CD8-positive, alpha-beta memory T cell (primary cell): ENCODE data around the gene PCNX2. TPM values are rescaled to one million over a fixed set of nuclear protein-coding genes. Genes with fewer than 3 reads are reported as not detected.

Experiments used
- CTCF ChIA-PET: fragments of 350-600 bp; sonication (Branson Sonifier 250); formaldehyde crosslinking; loops from one replicate; lab custom pipeline; 2021; ENCODE audit warnings: antibody characterized with exemption; lab: Charles Lee
- POLR2A ChIA-PET: fragments of 350-600 bp; sonication (Branson Sonifier 250); formaldehyde crosslinking; loops from one replicate; lab custom pipeline; 2021; ENCODE audit warnings: antibody characterized with exemption; lab: Charles Lee
- DNase-seq, 5 donors: peaks; one replicate each; pipeline versions ENCODE4 v3.0.0 to v3.0.0-alpha.2; 2020 to 2022; ENCODE audit warnings: mixed read lengths in 1 of 5
- H3K27ac ChIP-seq: one replicate; pipeline ENCODE4 v1.7.0; 2013; ENCODE audit warnings: low read depth, mild to moderate bottlenecking, low read length, moderate library complexity
- H3K27me3 ChIP-seq: 2 replicates; pipeline ENCODE4 v1.7.0; 2013; ENCODE audit warnings: low read length, mild to moderate bottlenecking; ENCODE audit not compliant: insufficient read depth, poor library complexity, severe bottlenecking
- H3K36me3 ChIP-seq: 2 replicates; pipeline ENCODE4 v1.7.0; 2013; ENCODE audit warnings: mild to moderate bottlenecking, low read length, moderate library complexity; ENCODE audit not compliant: insufficient read depth
- H3K4me1 ChIP-seq: 2 replicates; pipeline ENCODE4 v1.7.0; 2013; ENCODE audit warnings: mild to moderate bottlenecking, low read length, moderate library complexity; ENCODE audit not compliant: insufficient read depth
- H3K4me3 ChIP-seq: 2 replicates; pipeline ENCODE4 v1.7.0; 2013; ENCODE audit warnings: mild to moderate bottlenecking, low read length
- H3K9me3 ChIP-seq: 2 replicates; pipeline ENCODE4 v1.7.0; 2013; ENCODE audit warnings: mild to moderate bottlenecking, low read length
- H3K27ac Mint-ChIP-seq, 8 donors: one replicate each; pipeline ENCODE4 v1.8.0; 2020 to 2021; ENCODE audit warnings: mixed read lengths in 8 of 8, mild to moderate bottlenecking in 6 of 8, inconsistent platforms in 3 of 8, moderate library complexity in 3 of 8
- H3K27me3 Mint-ChIP-seq, 2 donors: one replicate each; pipeline ENCODE4 v1.8.0; 2020 to 2021; ENCODE audit warnings: mixed read lengths in 2 of 2, mild to moderate bottlenecking in 1 of 2, moderate library complexity in 1 of 2
- H3K36me3 Mint-ChIP-seq, 3 donors: one replicate each; pipeline ENCODE4 v1.8.0; 2020 to 2021; ENCODE audit warnings: mixed read lengths in 3 of 3, inconsistent platforms in 1 of 3, mild to moderate bottlenecking in 1 of 3
- H3K4me1 Mint-ChIP-seq, 3 donors: one replicate each; pipeline ENCODE4 v1.8.0; 2020 to 2021; ENCODE audit warnings: mixed read lengths in 3 of 3, inconsistent platforms in 1 of 3, mild to moderate bottlenecking in 1 of 3
- H3K4me3 Mint-ChIP-seq, 7 donors: one replicate each; pipeline ENCODE4 v1.8.0; 2020 to 2021; ENCODE audit warnings: mixed read lengths in 7 of 7, mild to moderate bottlenecking in 6 of 7, moderate library complexity in 4 of 7, inconsistent platforms in 2 of 7
- H3K9me3 Mint-ChIP-seq, 5 donors: one replicate each; pipeline ENCODE4 v1.8.0; 2020 to 2022; ENCODE audit warnings: mixed read lengths in 5 of 5, mild to moderate bottlenecking in 3 of 5, moderate library complexity in 2 of 5, inconsistent platforms in 1 of 5
- polyA plus RNA-seq: library from polyadenylated mRNA; unstranded; fragments of 300-500 nt; fragmentation: Illumina TruSeq; gene quantifications from one replicate; pipeline ENCODE4 v1.2.3, GENCODE V29; 2021
- total RNA-seq, 2 experiments: library from RNA; stranded (reverse); gene quantifications; one replicate each; pipeline ENCODE4 v1.2.3, GENCODE V29; 2021

The PCNX2 gene
- total and polyA plus RNA-seq, 3 experiments from 2014 or later = 11.7 to 27.3 (median 26.7) TPM

- H3K4me1 Mint-ChIP-seq = no peaks in the 10 kb centered on the region
- CTCF ChIA-PET = no interaction called here
- no peak overlapping the region for H3K27ac Mint-ChIP-seq
- no peaks in the 10 kb centered on the region for H3K27me3 Mint-ChIP-seq
- H3K4me1 ChIP-seq = no peaks in the 10 kb centered on the region
- H3K9me3 Mint-ChIP-seq = no peaks in the 10 kb centered on the region
- peaks cover 12 to 32% (median 19%) of the 10 kb centered on the region in 3 donors for H3K36me3 Mint-ChIP-seq
- no peak overlapping the region for H3K4me3 Mint-ChIP-seq
- no peaks in the 10 kb centered on the region for H3K36me3 ChIP-seq
- no peak overlapping the region for H3K4me3 ChIP-seq
- no peaks in the 10 kb centered on the region for H3K9me3 ChIP-seq
- no peak for DNase-seq
- no peak overlapping the region for H3K27ac ChIP-seq
- H3K27me3 ChIP-seq = no peaks in the 10 kb centered on the region
- POLR2A ChIA-PET = no interaction called here
Measured at GRCh38 chr1:233033361-233033760, 262.2 kb downstream of the PCNX2 start.

- ChIA-PET CTCF (no interaction called here), POLR2A (no interaction called here)
- H3K9me3 Mint-ChIP-seq = no peaks in the 10 kb centered on the region
- no peaks in the 10 kb centered on the region for H3K4me1 Mint-ChIP-seq
- no peaks in the 10 kb centered on the region for H3K27me3 ChIP-seq
- H3K4me3 Mint-ChIP-seq = no peak overlapping the region
- H3K4me1 ChIP-seq = no peaks in the 10 kb centered on the region
- H3K27ac ChIP-seq = no peak overlapping the region
- no peaks in the 10 kb centered on the region for H3K27me3 Mint-ChIP-seq
- peaks cover 11 to 30% (median 19%) of the 10 kb centered on the region in 3 donors for H3K36me3 Mint-ChIP-seq
- no peaks in the 10 kb centered on the region for H3K9me3 ChIP-seq
- no peak overlapping the region for H3K27ac Mint-ChIP-seq
- DNase-seq = no peak
- H3K4me3 ChIP-seq = no peak overlapping the region
- no peaks in the 10 kb centered on the region for H3K36me3 ChIP-seq
Measured at GRCh38 chr1:233032916-233033315, 262.6 kb downstream of the PCNX2 start.

- Histone ChIP-seq H3K27me3 (no peaks in the 10 kb centered on the region), H3K27ac (no peak overlapping the region), H3K9me3 (no peaks in the 10 kb centered on the region), H3K36me3 (no peaks in the 10 kb centered on the region), H3K4me1 (no peaks in the 10 kb centered on the region), H3K4me3 (no peak overlapping the region)
- Mint-ChIP-seq H3K27ac (no peak overlapping the region), H3K9me3 (no peaks in the 10 kb centered on the region), H3K36me3 (peaks cover 9 to 27% (median 19%) of the 10 kb centered on the region in 3 donors), H3K4me3 (no peak overlapping the region), H3K27me3 (no peaks in the 10 kb centered on the region), H3K4me1 (no peaks in the 10 kb centered on the region)
- DNase-seq = no peak
- ChIA-PET POLR2A (no interaction called here), CTCF (no interaction called here)
Measured at GRCh38 chr1:233031521-233031920, 264.0 kb downstream of the PCNX2 start.

GRCh38 chr1:233027046-233027445, 268.5 kb downstream of the PCNX2 start:
- CTCF ChIA-PET = no interaction called here
- POLR2A ChIA-PET = no interaction called here
- H3K4me3 Mint-ChIP-seq = no peak overlapping the region
- Histone ChIP-seq H3K36me3 (no peaks in the 10 kb centered on the region), H3K4me3 (no peak overlapping the region), H3K9me3 (no peaks in the 10 kb centered on the region), H3K27ac (no peak overlapping the region), H3K27me3 (no peaks in the 10 kb centered on the region), H3K4me1 (no peaks in the 10 kb centered on the region)
- no peak overlapping the region for H3K27ac Mint-ChIP-seq
- no peak for DNase-seq
- no peaks in the 10 kb centered on the region for H3K27me3 Mint-ChIP-seq
- no peaks in the 10 kb centered on the region for H3K9me3 Mint-ChIP-seq
- H3K36me3 Mint-ChIP-seq = peaks cover 0 to 41% (median 18%) of the 10 kb centered on the region in 3 donors
- peaks cover 0 to 10% (median 2%) of the 10 kb centered on the region in 3 donors for H3K4me1 Mint-ChIP-seq

- no peak for DNase-seq
- Mint-ChIP-seq H3K4me1 (peaks cover 0 to 18% (median 4%) of the 10 kb centered on the region in 3 donors), H3K27ac (no peak overlapping the region), H3K27me3 (no peaks in the 10 kb centered on the region), H3K9me3 (no peaks in the 10 kb centered on the region), H3K4me3 (no peak overlapping the region), H3K36me3 (peaks cover 0 to 47% (median 18%) of the 10 kb centered on the region in 3 donors)
- Histone ChIP-seq H3K36me3 (no peaks in the 10 kb centered on the region), H3K4me1 (no peaks in the 10 kb centered on the region), H3K27me3 (no peaks in the 10 kb centered on the region), H3K4me3 (no peak overlapping the region), H3K27ac (no peak overlapping the region), H3K9me3 (no peaks in the 10 kb centered on the region)
- CTCF ChIA-PET = no interaction called here
- POLR2A ChIA-PET = no interaction called here
Measured at GRCh38 chr1:233025567-233025966, 270.0 kb downstream of the PCNX2 start.

GRCh38 chr1:233025157-233025556, 270.4 kb downstream of the PCNX2 start:
- Mint-ChIP-seq H3K36me3 (peaks cover 0 to 51% (median 18%) of the 10 kb centered on the region in 3 donors), H3K4me1 (peaks cover 0 to 21% (median 4%) of the 10 kb centered on the region in 3 donors), H3K27me3 (no peaks in the 10 kb centered on the region), H3K4me3 (no peak overlapping the region), H3K27ac (no peak overlapping the region), H3K9me3 (no peaks in the 10 kb centered on the region)
- ChIA-PET POLR2A (no interaction called here), CTCF (no interaction called here)
- no peak for DNase-seq
- no peaks in the 10 kb centered on the region for H3K36me3 ChIP-seq
- H3K27me3 ChIP-seq = no peaks in the 10 kb centered on the region
- no peaks in the 10 kb centered on the region for H3K4me1 ChIP-seq
- no peak overlapping the region for H3K27ac ChIP-seq
- H3K9me3 ChIP-seq = no peaks in the 10 kb centered on the region
- no peak overlapping the region for H3K4me3 ChIP-seq

- Mint-ChIP-seq H3K9me3 (no peaks in the 10 kb centered on the region), H3K27ac (no peak overlapping the region), H3K4me3 (no peak overlapping the region), H3K27me3 (no peaks in the 10 kb centered on the region), H3K4me1 (peaks cover 0 to 25% (median 4%) of the 10 kb centered on the region in 3 donors), H3K36me3 (peaks cover 4 to 58% (median 21%) of the 10 kb centered on the region in 3 donors)
- no peaks in the 10 kb centered on the region for H3K4me1 ChIP-seq
- DNase-seq = no peak
- H3K36me3 ChIP-seq = no peaks in the 10 kb centered on the region
- H3K27me3 ChIP-seq = no peaks in the 10 kb centered on the region
- no peak overlapping the region for H3K27ac ChIP-seq
- no peak overlapping the region for H3K4me3 ChIP-seq
- H3K9me3 ChIP-seq = no peaks in the 10 kb centered on the region
- ChIA-PET CTCF (no interaction called here), POLR2A (no interaction called here)
Measured at GRCh38 chr1:233024199-233024598, 271.3 kb downstream of the PCNX2 start.

GRCh38 chr1:233022246-233022645, 273.3 kb downstream of the PCNX2 start:
- POLR2A ChIA-PET = no interaction called here
- Histone ChIP-seq H3K36me3 (no peaks in the 10 kb centered on the region), H3K4me1 (no peaks in the 10 kb centered on the region), H3K4me3 (no peak overlapping the region), H3K27me3 (no peaks in the 10 kb centered on the region), H3K9me3 (no peaks in the 10 kb centered on the region), H3K27ac (no peak overlapping the region)
- no peak for DNase-seq
- peak overlapping the region in 1 of 8 donors; percentile 48 for H3K27ac Mint-ChIP-seq
- H3K4me3 Mint-ChIP-seq = no peak overlapping the region
- H3K36me3 Mint-ChIP-seq = peaks cover 6 to 75% (median 26%) of the 10 kb centered on the region in 3 donors
- no peaks in the 10 kb centered on the region for H3K9me3 Mint-ChIP-seq
- H3K4me1 Mint-ChIP-seq = peaks cover 0 to 25% (median 4%) of the 10 kb centered on the region in 3 donors
- CTCF ChIA-PET = interaction anchor here (0.7 kb wide), 1 partner anchor 1287 kb away, joined by 3 read pairs; no protein-coding TSS in a partner anchor
- H3K27me3 Mint-ChIP-seq = no peaks in the 10 kb centered on the region
